Upper lobe of left lung (tissue), 6 donors: ENCODE results near the gene FBXL15. TPM values are rescaled to one million over a fixed set of nuclear protein-coding genes. Genes with fewer than 3 reads are reported as not detected.

Experiments used
- ATAC-seq, 2 donors: fragments of 200-7000 bp; cut with Tn5 transposase; one replicate each; pipeline ENCODE4 v1.9.1; 2022; ENCODE audit warnings: mild to moderate bottlenecking in 2 of 2, moderate library complexity in 2 of 2; ENCODE audit not compliant: low FRiP score in 2 of 2
- DNase-seq, 2 donors: peaks; one replicate each; pipeline ENCODE4 v3.0.0-alpha.2; 2019 to 2020
- H3K27ac ChIP-seq, 4 donors: fragments of 200-600 bp; sonication (generic); one replicate each; pipeline ENCODE4 v1.5.1; 2016 to 2019
- H3K27me3 ChIP-seq, 4 donors: fragments of 200-600 bp; sonication (generic); one replicate each; pipeline ENCODE4 v1.5.1; 2017 to 2019
- H3K36me3 ChIP-seq, 4 donors: fragments of 200-600 bp; sonication (generic); one replicate each; pipeline ENCODE4 v1.5.1; 2016 to 2019
- H3K4me1 ChIP-seq, 4 donors: fragments of 200-600 bp; sonication (generic); one replicate each; pipeline ENCODE4 v1.5.1; 2018 to 2019
- H3K4me3 ChIP-seq, 4 donors: fragments of 200-600 bp; sonication (generic); one replicate each; pipeline ENCODE4 v1.5.1; 2017 to 2019; ENCODE audit warnings: mild to moderate bottlenecking in 2 of 4, moderate library complexity in 1 of 4
- H3K9me3 ChIP-seq, 4 donors: fragments of 200-600 bp; sonication (generic); one replicate each; pipeline ENCODE4 v1.5.1; 2018 to 2019
- CTCF ChIP-seq, 6 experiments: fragments of 450-650 bp in 4 of 6; fragments of 200-600 bp in 2 of 6; sonication (generic) in 2 of 6; IDR thresholded peaks; one replicate each; pipeline ENCODE4 v1.5.1; 2016 to 2019; ENCODE audit warnings: antibody characterized with exemption in 6 of 6
- EP300 ChIP-seq, 4 donors: sonication (generic); formaldehyde crosslinking; IDR thresholded peaks; one replicate each; pipeline ENCODE4 v1.5.1; 2017; ENCODE audit warnings: antibody characterized with exemption in 4 of 4, control low read depth in 2 of 4
- POLR2A ChIP-seq, 4 donors: fragments of 450-650 bp; IDR thresholded peaks; one replicate each; pipeline ENCODE4 v1.5.1; 2016 to 2017; ENCODE audit warnings: antibody characterized with exemption in 4 of 4, mild to moderate bottlenecking in 2 of 4
- POLR2AphosphoS5 ChIP-seq, 2 donors: sonication (generic); formaldehyde crosslinking; IDR thresholded peaks; one replicate each; pipeline ENCODE4 v1.5.1; 2017; ENCODE audit warnings: antibody characterized with exemption in 2 of 2
- WGBS, 2 donors: methylation state at CpG; one replicate each; pipeline ENCODE4 v1.1.5; 2017 to 2018; 5-methylcytosine and 5-hydroxymethylcytosine counted together
- total RNA-seq, 6 donors: library from RNA; depleted of rRNA in 4 of 6; stranded (reverse); fragments of >200 nt in 4 of 6; gene quantifications; one replicate each; pipeline versions ENCODE4 v1.1.0 to v1.2.1, GENCODE V29; 2016 to 2021
- donor health status: DM: no; HTN: no; CAD: no; lungs with moderate emphysema.
- donor health status: DM: no; HTN: yes; CAD: no; lungs with severe emphysema.

The FBXL15 gene
- total RNA-seq, 6 donors from 2014 or later, result 18.5 to 70.2 (median 26.8) TPM

DNA sequence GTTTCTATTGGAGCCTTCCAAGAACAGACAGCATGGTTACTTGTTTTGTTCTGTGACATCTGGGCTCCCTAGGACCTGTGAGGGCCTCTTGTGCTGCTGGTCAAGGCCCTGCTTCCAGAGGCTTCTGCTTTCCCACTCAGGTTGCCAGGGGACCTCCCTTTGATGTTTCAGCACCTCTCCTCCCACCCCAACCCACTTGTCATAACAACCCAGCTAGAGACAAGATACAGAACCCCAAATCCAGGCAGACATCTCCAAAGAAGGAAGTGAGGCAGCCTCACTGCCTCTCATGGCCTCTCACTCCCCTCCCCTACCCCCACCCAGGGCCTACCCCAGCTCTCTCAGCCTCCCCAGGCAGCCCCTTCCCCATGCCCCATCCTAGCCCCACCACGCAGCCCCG, 13.8 kb upstream of the FBXL15 start:
- H3K27ac ChIP-seq, result no peak overlapping the region
- TF ChIP-seq POLR2A (IDR thresholded peaks at IDR 0.05), result no peak
- no peak overlapping the region for H3K4me3 ChIP-seq
- peaks cover 4 to 19% (median 12%) of the 10 kb centered on the region in 4 donors for H3K36me3 ChIP-seq
- no peaks in the 10 kb centered on the region for H3K9me3 ChIP-seq
- 82% methylated on average over 2 of the region's 2 CpGs; no CpG with 5 or more reads in 1 of the 2 donors for WGBS, 2 donors
- DNase-seq (no peak), ATAC-seq (no peak)
- H3K4me1 ChIP-seq, result peaks cover 15 to 25% (median 19%) of the 10 kb centered on the region in 4 donors
- H3K27me3 ChIP-seq, result peaks cover 0 to 38% (median 19%) of the 10 kb centered on the region in 4 donors

GRCh38 chr10:102407425-102408130, 13.1 kb upstream of the FBXL15 start:
- DNase-seq (no peak), ATAC-seq (no peak)
- Histone ChIP-seq H3K9me3 (no peaks in the 10 kb centered on the region), H3K4me3 (no peak overlapping the region), H3K36me3 (peaks cover 0 to 11% (median 5%) of the 10 kb centered on the region in 4 donors), H3K4me1 (peaks cover 15 to 25% (median 19%) of the 10 kb centered on the region in 4 donors), H3K27ac (no peak overlapping the region), H3K27me3 (peaks cover 0 to 43% (median 23%) of the 10 kb centered on the region in 4 donors)
- TF ChIP-seq EP300 (IDR thresholded peaks at IDR 0.05), result no peak
- no peak for TF ChIP-seq POLR2AphosphoS5 (IDR thresholded peaks at IDR 0.05)
- TF ChIP-seq POLR2A (IDR thresholded peaks at IDR 0.05), result no peak
- TF ChIP-seq CTCF (IDR thresholded peaks at IDR 0.05), result no peak
- 79 to 88% methylated on average over 10 to 13 of the region's 13 CpGs for WGBS, 2 donors

DNA sequence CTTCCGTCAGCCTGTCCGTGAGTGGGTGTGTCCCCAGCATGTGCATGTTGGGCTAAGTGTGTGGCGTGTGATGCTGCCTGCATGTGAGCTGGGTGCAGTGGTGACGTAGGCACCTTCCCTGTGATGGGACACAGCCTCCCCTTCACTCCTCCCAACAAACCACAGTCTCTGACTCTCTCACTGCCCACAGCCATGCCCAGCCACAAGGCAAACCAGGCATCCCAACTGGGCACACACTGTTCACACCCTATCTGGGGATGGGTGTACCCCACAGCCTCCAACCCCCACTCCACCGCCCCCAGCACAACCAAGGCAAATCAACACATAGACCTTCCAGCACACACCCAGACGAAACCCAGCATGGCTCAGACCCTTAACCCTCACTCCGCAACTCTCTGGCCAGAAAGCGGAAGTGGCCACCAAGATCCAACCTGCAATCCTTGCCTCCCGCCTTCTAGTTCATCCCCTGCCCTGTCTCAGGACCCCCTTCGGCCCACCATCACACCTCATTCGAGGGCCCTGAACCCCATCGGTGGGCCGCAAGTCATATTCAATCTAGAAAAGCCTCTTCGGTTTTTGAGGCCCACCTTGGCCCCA, 12.4 kb upstream of the FBXL15 start:
- H3K27ac ChIP-seq, result no peak overlapping the region
- WGBS, 2 donors, result 50 to 55% methylated on average over 13 to 14 of the region's 14 CpGs
- peaks cover 0 to 43% (median 24%) of the 10 kb centered on the region in 4 donors for H3K27me3 ChIP-seq

DNA sequence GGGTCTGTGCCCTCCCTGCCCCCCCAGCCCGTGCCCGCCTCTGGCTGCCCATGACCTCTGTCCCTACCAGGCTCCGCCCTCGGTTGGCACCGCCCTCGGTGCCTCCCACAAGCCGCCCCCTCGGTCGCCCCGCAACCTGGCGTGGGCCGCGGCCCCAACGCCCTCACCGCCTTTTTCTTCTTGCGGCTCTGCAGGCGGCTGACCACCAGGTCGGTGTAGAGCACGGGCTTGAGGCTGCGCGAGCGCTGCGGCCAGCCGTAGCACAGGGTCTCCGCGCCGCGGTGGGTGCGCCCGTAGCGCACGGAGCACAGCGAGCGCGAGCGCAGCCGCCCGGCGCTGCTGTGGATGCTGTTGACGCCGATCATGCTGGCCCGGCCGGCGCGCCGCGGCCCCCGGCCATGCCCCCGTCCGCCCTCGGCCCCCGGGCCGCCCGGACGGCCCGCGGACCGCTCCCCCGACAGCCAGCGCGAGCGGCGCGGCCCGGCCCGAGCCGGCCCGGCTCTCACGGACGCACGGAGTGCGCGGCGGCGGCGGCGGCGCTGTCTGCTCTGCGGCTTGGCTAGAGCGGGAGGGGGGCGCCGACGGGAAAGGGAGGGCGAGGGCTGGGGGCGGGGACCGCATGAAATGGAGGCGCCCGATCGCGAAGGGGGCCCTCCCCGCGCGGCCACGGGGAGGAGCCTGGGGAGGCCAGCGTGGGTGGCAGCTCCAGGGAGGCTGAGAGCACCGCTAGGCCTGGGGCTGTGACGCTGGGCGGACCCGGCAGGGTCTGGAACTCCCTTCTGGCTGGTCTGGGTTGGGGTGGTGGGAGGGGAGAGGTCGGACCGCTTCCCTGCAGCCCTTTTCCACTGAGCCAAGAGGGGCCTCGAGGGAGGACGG, 11.7 kb upstream of the FBXL15 start:
- DNase-seq (peak in 1 of 2 donors; percentile 89), ATAC-seq (peak in 1 of 2 donors; percentile 30)
- H3K27me3 ChIP-seq, result peaks cover 0 to 43% (median 24%) of the 10 kb centered on the region in 4 donors
- peaks cover 15 to 25% (median 19%) of the 10 kb centered on the region in 4 donors for H3K4me1 ChIP-seq
- 2% methylated on average over 28 of the region's 103 CpGs; no CpG with 5 or more reads in 1 of the 2 donors for WGBS, 2 donors
- TF ChIP-seq CTCF (IDR thresholded peaks at IDR 0.05), result no peak
- no peak for TF ChIP-seq POLR2A (IDR thresholded peaks at IDR 0.05)
- no peak for TF ChIP-seq EP300 (IDR thresholded peaks at IDR 0.05)
- TF ChIP-seq POLR2AphosphoS5 (IDR thresholded peaks at IDR 0.05), result no peak
- H3K27ac ChIP-seq, result no peak overlapping the region
- no peaks in the 10 kb centered on the region for H3K9me3 ChIP-seq
- no peaks in the 10 kb centered on the region for H3K36me3 ChIP-seq
- peak overlapping the region in 3 of 4 donors; percentile 40 to 55 (median 49) for H3K4me3 ChIP-seq

More for the DNA sequence above, 12.4 kb upstream of the FBXL15 start:
- ATAC-seq (no peak), DNase-seq (no peak)
- peak overlapping the region in 3 of 4 donors; percentile 40 to 55 (median 49) for H3K4me3 ChIP-seq
- H3K4me1 ChIP-seq, result peaks cover 15 to 25% (median 19%) of the 10 kb centered on the region in 4 donors
- peaks cover 0 to 5% (median under 1%) of the 10 kb centered on the region in 4 donors for H3K36me3 ChIP-seq
- H3K9me3 ChIP-seq, result no peaks in the 10 kb centered on the region
- TF ChIP-seq EP300 (IDR thresholded peaks at IDR 0.05) (no peak), POLR2AphosphoS5 (IDR thresholded peaks at IDR 0.05) (no peak), CTCF (IDR thresholded peaks at IDR 0.05) (no peak)
